KG1 (cell line): Measurements from ENCODE around the gene TNS1.

Source experiments
- DNase-seq: peaks from one replicate; lab custom pipeline; 2025; lab: John Stamatoyannopoulos, UW

Gene TNS1

DNA sequence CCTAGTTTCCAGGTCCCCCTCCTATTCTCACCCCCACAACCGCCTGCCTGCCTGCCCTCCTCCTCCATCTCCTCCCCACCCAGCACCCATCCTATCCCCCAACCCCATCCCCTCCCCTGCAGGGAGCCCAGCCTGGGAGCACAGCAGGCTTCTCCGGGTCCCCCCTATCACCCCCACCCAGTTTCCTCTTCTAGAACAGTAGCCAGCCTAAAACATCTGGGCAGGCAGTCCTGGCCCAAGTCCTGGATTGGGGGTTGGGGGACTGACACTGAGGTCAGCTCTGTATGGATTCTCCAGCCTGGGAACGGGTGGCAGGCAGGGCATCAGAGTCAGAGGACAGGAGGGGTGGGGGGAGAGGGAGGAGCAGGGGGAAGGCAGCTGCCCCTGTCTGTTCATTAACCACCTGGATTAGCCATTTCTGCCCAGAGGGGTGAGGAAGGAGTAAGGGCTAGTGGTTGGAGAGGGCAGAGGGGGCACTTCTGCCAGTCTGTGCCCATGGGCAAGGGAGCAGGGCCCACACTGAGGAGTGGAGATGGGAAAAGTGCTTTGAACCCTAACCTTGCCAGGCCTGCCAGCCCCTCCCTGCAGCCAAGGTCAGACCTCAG is 60.0 kb downstream of the TNS1 start:
- DNase-seq: no peak

DNA sequence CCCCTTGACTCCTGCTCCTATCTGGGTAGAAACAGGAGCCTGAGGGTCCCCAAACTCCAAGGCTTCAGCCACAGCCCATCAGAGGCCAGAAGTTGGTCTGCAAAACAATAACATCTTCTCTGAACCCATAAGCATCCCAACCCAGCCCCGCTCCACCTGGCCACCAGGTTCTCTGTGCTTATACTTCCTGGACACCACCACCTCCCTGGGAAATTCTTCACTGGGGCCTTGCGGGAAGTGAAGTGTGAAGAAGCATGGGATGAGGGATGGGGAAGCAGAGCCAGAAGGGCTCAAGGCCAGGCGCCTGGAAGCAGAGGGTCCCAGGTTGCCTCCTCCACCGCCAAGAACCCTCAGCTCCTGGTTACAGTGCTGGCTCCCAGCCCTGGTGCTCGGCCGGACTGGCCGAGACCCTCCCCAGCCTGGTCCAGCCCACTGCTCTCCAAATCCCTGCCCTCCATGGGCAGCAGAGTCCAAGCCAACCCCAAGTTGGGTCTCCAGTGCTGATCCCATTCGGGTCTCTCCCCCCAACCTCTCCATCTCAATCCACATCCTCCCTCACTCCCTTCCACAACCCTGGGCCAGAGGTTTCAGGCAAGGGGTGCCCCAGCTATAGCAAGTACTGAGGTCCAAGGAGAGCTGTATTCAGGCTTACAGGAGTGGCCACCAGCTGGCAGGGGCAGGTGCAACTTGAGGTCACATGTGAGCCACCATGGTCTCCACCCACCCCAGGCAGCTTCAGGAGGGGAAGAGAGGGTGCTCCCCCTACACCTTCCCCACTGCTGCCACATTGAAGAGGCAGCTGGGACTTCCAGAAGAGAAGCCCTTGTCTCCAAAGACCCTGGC is 60.7 kb downstream of the TNS1 start:
- no peak for DNase-seq

- DNase-seq: no peak
Measured at GRCh38 chr2:217941339-217941738, 61.5 kb downstream of the TNS1 start.

DNA sequence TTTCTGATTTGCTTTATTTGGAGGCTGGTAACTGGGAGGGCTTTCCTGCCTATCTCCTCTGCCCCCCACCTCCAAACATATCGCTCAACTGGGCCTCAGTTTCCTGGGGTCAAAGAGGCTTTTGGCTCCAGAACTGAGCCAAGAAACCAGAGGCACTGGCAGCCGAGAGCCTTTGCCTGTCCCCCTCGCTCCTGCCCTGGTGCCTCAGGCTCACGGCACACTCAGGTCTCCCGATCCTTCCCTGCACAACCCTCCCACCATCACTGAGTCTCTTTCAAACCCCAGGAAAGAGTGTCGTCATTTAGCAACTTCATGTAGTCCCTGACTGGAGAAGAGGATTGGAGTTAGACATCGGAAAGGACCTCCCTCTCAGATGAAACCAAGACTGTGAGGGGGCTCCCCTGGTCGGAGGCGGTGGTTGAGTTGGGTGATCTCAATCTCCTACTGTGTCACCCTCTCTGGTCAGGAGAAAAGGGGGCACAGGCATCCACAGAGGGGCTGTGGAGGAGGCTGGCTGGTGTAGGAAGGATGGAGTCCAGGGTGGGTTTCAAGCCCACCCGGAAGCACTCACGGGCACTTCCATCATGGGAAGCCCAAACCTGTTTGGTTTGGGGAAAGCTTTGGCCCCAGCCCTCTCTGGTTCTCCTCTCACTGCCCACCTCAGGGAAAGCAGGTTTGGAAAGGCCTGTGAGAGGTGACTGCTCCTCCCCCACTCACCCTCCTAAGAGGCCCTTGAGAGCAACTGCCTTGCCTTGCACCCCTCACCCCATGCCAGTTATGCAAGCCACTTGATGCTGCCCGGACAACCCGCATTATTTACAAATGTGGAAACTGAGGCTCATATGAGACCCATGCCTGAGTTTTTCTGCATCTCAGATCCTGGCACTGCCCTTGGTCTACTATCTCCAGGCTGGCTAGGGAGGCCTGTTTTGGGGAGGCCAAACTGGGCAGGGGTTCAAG is 62.3 kb downstream of the TNS1 start:
- DNase-seq: no peak

GRCh38 chr2:217939629-217940245 is 63.1 kb downstream of the TNS1 start:
- DNase-seq: no peak

DNA sequence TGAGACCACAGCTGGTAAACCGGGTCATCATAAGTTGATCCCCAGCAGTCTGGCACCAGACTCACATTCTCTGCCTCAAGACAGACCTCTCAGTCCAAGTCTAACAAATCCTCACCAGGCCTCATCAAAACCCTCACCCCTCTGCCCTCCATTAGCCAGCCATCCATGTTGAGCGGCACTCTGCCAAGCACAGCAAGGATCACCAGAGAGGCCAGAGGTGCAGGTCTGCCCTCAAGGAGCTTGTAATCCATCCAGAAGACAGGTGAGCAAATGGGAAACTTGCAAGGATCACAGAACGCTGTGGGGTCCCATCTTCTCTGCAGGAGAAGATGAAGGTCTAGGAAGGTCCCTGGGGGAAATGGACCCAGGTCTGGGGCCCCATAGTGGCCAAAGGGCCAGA is 63.6 kb downstream of the TNS1 start:
- DNase-seq: no peak

DNA sequence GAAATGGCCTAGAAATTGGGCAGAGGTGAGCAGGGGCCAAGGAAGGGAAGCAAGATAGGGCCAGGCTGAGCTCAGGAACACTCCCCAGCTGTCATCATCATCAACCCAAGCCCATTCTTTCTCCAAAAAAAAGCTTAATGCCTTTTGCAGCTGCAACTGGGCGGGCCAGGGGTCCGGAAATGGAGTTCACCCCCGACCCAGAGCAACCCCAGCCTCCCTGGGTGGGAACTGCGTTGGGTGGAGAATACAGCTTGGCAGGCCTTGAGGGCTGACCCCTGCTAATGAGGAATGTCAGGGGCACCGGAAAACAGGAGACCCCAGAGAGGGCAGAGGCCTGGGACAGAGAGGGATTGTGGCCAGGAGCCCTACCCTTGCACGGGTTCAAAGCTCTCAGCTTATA is 64.8 kb downstream of the TNS1 start:
- DNase-seq: no peak

GRCh38 chr2:217937446-217937845 is 65.3 kb downstream of the TNS1 start:
- DNase-seq: no peak

- DNase-seq: no peak
Measured at GRCh38 chr2:217936952-217937351, 65.8 kb downstream of the TNS1 start.

GRCh38 chr2:217935901-217936684 is 66.7 kb downstream of the TNS1 start:
- DNase-seq: no peak

GRCh38 chr2:217935235-217935879 is 67.4 kb downstream of the TNS1 start:
- no peak for DNase-seq

GRCh38 chr2:217934321-217935131 is 68.3 kb downstream of the TNS1 start:
- DNase-seq: peak; percentile 48

DNA sequence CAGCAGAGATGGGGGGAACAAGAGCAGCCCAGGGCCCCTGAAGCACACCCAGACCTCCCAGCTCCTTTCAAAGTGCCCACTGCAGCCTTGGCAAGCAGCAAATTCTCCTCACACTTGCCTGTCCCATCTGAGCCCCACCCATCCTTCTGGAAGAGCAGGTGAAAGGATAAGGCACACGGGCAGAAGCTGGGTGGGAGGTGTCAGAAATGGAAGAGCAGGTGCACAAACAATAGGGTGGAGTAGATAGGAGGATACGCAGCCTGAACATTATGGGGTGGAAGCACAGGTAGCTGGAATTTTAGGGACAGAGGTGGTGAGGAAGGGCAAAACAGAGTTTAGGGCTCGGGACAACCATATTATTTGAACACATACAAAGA is 69.2 kb downstream of the TNS1 start:
- no peak for DNase-seq

DNA sequence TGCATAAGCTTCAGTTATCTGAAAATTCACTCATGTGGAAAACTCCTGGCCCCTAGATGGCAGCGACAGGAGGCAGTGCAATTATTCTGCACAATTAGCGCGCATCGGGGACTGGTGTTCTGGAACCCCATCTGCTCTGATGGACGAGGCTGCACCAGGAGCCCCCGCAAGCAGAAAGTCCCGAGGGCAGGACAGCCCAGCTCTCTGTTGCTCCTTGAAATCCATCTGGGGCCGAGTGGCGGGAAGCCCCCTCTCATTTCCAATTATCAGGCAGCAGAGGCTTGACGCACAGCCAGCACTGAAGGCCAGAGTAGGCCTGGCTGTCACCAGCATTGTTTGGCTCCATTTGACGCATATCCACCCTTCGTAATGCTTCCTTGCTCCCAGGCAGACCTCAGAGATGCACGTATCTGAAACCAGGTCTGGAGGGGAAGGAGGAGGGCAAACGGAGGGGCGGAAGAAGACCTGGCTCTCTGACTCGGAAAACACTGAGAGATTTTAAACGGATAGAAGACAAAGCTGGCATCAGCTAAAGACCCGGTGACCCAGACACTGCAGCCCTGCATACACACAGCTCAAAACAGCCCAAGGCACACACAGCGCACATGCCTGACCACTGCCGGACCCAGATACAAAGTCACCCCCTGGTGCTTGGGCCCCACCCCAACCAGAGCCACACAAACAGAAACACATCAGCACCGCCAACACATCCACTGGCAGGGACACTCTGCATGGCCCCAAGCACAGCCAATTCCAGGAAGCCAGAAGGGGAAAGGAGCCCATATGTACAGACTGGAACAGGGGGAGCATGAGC is 69.8 kb downstream of the TNS1 start:
- DNase-seq: no peak

DNA sequence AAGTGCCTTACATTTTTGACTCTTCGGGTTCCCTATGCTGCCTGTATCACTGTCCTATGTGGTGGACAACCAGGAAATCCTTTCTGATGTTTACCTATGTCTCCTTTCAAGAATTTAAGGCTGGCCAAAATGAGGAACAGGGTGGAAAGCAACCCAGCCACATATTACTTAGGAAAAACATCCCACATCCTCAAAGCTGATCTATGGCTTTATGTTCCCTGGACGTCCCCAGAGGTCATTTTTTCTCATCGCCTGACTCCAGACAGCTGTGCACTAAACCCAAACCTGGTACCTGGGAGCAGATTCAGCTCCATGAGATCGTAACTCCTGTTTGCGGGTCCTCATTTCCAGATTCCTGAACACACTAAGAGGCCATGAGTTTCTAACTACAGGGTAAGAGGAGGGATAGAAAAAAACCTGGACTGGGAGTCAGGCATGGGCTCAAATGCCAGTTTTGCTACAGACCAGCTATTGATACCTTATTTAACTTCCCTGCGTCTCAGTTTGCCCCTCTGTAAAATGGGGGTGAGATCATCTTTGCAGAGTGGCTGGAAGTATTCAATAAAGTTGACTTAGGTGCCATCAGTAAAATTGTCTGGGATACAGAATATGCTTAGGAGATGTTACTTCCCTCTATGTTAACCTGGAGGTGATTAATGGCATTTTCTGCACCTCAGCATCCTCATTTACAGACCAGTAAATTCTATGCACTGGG is 70.8 kb downstream of the TNS1 start:
- no peak for DNase-seq

- no peak for DNase-seq
Measured at GRCh38 chr2:217930761-217931563, 71.8 kb downstream of the TNS1 start.
